Measurements from ENCODE around the gene FBXL7. TPM values are rescaled to one million over a fixed set of nuclear protein-coding genes. Genes with fewer than 3 reads are reported as not detected.

Gene FBXL7
- total RNA-seq, 1 donor from 2014 or later: 12.3 TPM

DNA sequence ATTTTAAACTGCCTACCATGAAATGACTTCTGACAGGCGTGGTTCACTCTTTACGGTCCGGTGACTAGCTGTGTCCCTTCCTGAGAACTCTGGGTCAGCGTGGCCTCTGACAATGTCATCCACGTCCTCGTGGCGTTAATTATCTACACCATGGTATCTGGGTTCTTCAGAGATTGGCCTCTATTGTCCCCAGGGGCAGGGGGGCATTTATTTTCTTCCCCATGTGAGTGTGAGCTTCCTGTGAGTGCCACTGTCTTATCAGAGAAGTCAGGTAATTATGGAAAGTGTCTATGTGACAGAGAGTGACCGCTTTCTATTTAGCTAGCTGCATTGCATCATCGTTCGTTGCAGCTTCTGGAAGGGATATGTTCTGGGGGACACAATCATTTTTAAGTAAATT, 77.2 kb downstream of the FBXL7 start:
- H3K27ac ChIP-seq: no peak overlapping the region
- H3K36me3 ChIP-seq: no peaks in the 10 kb centered on the region
- Mint-ChIP-seq H3K27me3 (ENCODE audit: insufficient read depth, low read depth) (no peaks in the 10 kb centered on the region), H3K36me3 (peaks cover 10% of the 10 kb centered on the region), H3K4me3 (no peak overlapping the region), H3K27ac (no peak overlapping the region), H3K4me1 (peaks cover 34% of the 10 kb centered on the region), H3K9me3 (peaks cover 3% of the 10 kb centered on the region)
- H2AFZ ChIP-seq (replicated peaks): no peak overlapping the region
- H3F3A ChIP-seq (ENCODE audit: low read depth): no peaks in the 10 kb centered on the region
- DNase-seq (ENCODE audit: low spot score): no peak
- H3K4me2 ChIP-seq: no peak overlapping the region
- peaks cover 52% of the 10 kb centered on the region for H3K79me2 ChIP-seq (ENCODE audit: low read depth)
- H3K4me3 ChIP-seq: no peak overlapping the region
- H3K4me1 ChIP-seq: peaks cover 8% of the 10 kb centered on the region
- TF ChIP-seq EZH2 (IDR thresholded peaks at IDR 0.05) (no peak), EZH2phosphoT487 (IDR thresholded peaks at IDR 0.05) (no peak)
- TF ChIP-seq, protein P1, sequence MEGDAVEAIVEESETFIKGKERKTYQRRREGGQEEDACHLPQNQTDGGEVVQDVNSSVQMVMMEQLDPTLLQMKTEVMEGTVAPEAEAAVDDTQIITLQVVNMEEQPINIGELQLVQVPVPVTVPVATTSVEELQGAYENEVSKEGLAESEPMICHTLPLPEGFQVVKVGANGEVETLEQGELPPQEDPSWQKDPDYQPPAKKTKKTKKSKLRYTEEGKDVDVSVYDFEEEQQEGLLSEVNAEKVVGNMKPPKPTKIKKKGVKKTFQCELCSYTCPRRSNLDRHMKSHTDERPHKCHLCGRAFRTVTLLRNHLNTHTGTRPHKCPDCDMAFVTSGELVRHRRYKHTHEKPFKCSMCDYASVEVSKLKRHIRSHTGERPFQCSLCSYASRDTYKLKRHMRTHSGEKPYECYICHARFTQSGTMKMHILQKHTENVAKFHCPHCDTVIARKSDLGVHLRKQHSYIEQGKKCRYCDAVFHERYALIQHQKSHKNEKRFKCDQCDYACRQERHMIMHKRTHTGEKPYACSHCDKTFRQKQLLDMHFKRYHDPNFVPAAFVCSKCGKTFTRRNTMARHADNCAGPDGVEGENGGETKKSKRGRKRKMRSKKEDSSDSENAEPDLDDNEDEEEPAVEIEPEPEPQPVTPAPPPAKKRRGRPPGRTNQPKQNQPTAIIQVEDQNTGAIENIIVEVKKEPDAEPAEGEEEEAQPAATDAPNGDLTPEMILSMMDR (IDR thresholded peaks at IDR 0.05): no peak
- no peak overlapping the region for H3K9ac ChIP-seq
- no peaks in the 10 kb centered on the region for H3K27me3 ChIP-seq
- H3K9me3 ChIP-seq (ENCODE audit: low read depth): no peaks in the 10 kb centered on the region
- H4K20me1 ChIP-seq (ENCODE audit: low read depth): peaks cover 8% of the 10 kb centered on the region

DNA sequence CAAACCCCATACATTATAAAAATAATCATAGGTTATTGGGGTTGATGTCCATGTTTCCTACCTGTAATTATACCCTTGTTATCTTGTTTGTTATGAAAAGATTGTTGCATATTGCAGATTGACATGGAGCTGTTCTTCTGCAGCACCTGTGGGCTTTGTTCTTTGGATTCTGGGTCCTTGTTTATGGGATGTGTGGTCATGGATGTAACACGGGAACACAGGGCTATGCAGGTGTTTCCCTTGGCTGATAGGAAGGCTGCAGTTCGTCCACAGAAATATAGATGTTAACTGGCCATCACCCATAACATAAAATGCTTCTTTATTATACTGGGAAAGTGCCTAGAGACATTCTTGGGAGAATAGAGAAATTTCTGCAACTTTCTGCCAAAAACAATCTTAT, 77.9 kb downstream of the FBXL7 start:
- peaks cover 6% of the 10 kb centered on the region for H3K9me3 Mint-ChIP-seq
- Histone ChIP-seq H3K79me2 (ENCODE audit: low read depth) (peaks cover 46% of the 10 kb centered on the region), H3K4me1 (peaks cover 2% of the 10 kb centered on the region), H3K9ac (no peak overlapping the region), H3K27me3 (no peaks in the 10 kb centered on the region), H3K9me3 (ENCODE audit: low read depth) (no peaks in the 10 kb centered on the region), H4K20me1 (ENCODE audit: low read depth) (peaks cover 3% of the 10 kb centered on the region), H3K4me2 (no peak overlapping the region), H3K36me3 (no peaks in the 10 kb centered on the region), H3K4me3 (no peak overlapping the region), H2AFZ (replicated peaks) (no peak overlapping the region), H3F3A (ENCODE audit: low read depth) (no peaks in the 10 kb centered on the region), H3K27ac (no peak overlapping the region)
- H3K36me3 Mint-ChIP-seq: peaks cover 17% of the 10 kb centered on the region
- H3K27ac Mint-ChIP-seq: no peak overlapping the region
- H3K27me3 Mint-ChIP-seq (ENCODE audit: insufficient read depth, low read depth): no peaks in the 10 kb centered on the region
- TF ChIP-seq, protein P1 (IDR thresholded peaks at IDR 0.05): no peak
- TF ChIP-seq EZH2 (IDR thresholded peaks at IDR 0.05) (no peak), EZH2phosphoT487 (IDR thresholded peaks at IDR 0.05) (no peak)
- DNase-seq (ENCODE audit: low spot score): no peak
- peaks cover 29% of the 10 kb centered on the region for H3K4me1 Mint-ChIP-seq
- no peak overlapping the region for H3K4me3 Mint-ChIP-seq

DNA sequence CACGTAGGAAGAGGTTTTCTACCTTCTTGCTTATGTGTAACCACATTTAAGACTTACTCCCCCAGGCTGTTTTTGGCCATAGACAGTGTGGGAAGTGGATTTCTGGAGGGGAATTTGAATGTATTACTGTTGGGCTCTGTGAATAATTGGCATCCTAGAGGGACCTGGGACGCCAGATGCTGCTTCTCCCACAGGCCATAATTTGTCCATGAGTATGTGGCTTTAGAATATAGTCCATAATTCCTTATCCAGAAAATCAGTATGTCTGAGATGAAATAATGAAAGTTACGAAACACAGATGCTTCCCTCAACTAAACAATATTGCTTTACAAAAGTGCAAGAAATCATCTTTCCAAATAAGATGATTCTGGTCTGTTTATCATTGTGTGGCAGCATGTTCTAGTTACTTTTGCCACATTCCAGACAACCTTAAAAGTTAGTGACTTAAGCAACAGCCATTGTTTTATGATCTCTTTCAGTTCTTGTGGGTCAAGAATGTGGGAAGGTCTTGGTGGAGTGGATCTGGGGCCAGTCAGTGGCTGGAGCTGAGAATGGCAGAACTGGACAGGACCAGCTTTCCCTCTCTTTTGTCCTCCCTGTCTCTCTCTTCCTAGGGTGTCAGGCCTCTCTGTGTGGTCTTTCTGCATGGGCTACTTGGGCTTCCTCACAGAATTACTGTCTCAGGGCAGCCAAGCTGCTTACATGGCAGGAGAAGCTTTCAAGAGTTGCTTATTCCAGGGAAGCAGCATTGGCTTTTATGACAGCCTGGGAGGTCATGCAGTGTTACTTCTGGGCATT, 79.4 kb downstream of the FBXL7 start:
- H4K20me1 ChIP-seq (ENCODE audit: low read depth): no peaks in the 10 kb centered on the region
- Mint-ChIP-seq H3K27ac (no peak overlapping the region), H3K27me3 (ENCODE audit: insufficient read depth, low read depth) (no peaks in the 10 kb centered on the region), H3K36me3 (peaks cover 25% of the 10 kb centered on the region), H3K9me3 (peaks cover 18% of the 10 kb centered on the region), H3K4me1 (peaks cover 28% of the 10 kb centered on the region), H3K4me3 (no peak overlapping the region)
- H3K27me3 ChIP-seq: no peaks in the 10 kb centered on the region
- no peak for TF ChIP-seq EZH2phosphoT487 (IDR thresholded peaks at IDR 0.05)
- TF ChIP-seq EZH2 (IDR thresholded peaks at IDR 0.05): no peak
- TF ChIP-seq, protein P1 (IDR thresholded peaks at IDR 0.05): no peak
- H3K4me3 ChIP-seq: no peak overlapping the region
- no peak overlapping the region for H3K9ac ChIP-seq
- peak; percentile 44 for DNase-seq (ENCODE audit: low spot score)
- peaks cover 41% of the 10 kb centered on the region for H3K79me2 ChIP-seq (ENCODE audit: low read depth)
- no peak overlapping the region for H3K4me2 ChIP-seq
- H3K4me1 ChIP-seq: no peaks in the 10 kb centered on the region
- H3K36me3 ChIP-seq: no peaks in the 10 kb centered on the region
- no peak overlapping the region for H3K27ac ChIP-seq
- no peaks in the 10 kb centered on the region for H3K9me3 ChIP-seq (ENCODE audit: low read depth)
- H3F3A ChIP-seq (ENCODE audit: low read depth): no peaks in the 10 kb centered on the region
- H2AFZ ChIP-seq (replicated peaks): no peak overlapping the region
